ENCODE data around the gene UNC5C. TPM values are rescaled to one million over a fixed set of nuclear protein-coding genes. Genes with fewer than 3 reads are reported as not detected.

The UNC5C gene
- total RNA-seq, 1 experiment from 2014 or later: 1.0 TPM

DNA sequence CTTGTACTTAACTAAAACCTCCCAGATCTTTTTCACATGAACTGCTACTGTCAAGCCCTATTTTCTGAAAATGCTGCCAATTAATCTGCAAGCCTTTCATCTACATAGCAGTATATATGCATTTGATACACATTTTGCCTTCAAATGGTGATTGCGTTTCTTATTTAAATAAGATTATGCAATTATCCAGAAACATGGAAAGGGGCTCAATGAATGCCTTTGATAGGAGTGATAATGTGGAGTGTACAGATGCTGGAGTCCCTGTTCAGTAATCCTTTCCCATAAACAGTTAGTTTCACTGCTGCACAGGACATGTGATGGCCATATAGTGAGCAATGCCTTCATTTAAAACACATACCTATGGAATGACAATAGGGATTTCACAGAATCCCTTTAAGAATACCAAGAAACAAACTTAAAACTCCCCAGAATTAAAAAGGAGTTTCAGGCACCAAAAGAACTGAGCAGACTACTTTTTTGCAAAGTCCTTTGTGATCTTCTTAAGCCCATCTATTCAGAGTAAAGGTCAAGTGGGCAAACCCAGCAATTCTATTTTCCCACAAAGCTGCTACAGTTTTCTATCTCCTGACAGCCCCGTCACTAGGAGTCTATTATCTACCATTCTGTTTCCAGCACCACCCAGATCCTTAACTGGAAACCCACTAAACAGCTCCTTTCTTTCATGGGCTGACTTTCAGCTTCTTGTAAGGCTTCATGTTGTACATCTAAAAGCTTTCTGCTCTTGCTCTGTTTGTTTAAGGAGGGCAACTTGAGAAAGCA lies 120.3 kb downstream of the UNC5C start (continued):
- TF ChIP-seq, protein P1, sequence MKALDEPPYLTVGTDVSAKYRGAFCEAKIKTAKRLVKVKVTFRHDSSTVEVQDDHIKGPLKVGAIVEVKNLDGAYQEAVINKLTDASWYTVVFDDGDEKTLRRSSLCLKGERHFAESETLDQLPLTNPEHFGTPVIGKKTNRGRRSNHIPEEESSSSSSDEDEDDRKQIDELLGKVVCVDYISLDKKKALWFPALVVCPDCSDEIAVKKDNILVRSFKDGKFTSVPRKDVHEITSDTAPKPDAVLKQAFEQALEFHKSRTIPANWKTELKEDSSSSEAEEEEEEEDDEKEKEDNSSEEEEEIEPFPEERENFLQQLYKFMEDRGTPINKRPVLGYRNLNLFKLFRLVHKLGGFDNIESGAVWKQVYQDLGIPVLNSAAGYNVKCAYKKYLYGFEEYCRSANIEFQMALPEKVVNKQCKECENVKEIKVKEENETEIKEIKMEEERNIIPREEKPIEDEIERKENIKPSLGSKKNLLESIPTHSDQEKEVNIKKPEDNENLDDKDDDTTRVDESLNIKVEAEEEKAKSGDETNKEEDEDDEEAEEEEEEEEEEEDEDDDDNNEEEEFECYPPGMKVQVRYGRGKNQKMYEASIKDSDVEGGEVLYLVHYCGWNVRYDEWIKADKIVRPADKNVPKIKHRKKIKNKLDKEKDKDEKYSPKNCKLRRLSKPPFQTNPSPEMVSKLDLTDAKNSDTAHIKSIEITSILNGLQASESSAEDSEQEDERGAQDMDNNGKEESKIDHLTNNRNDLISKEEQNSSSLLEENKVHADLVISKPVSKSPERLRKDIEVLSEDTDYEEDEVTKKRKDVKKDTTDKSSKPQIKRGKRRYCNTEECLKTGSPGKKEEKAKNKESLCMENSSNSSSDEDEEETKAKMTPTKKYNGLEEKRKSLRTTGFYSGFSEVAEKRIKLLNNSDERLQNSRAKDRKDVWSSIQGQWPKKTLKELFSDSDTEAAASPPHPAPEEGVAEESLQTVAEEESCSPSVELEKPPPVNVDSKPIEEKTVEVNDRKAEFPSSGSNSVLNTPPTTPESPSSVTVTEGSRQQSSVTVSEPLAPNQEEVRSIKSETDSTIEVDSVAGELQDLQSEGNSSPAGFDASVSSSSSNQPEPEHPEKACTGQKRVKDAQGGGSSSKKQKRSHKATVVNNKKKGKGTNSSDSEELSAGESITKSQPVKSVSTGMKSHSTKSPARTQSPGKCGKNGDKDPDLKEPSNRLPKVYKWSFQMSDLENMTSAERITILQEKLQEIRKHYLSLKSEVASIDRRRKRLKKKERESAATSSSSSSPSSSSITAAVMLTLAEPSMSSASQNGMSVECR (CRISPR knock-in tag; IDR thresholded peaks at IDR 0.05; ENCODE audit: borderline replicate concordance): no peak
- TF ChIP-seq NFYB (CRISPR knock-in tag; conservative IDR thresholded peaks at IDR 0.05; ENCODE audit: low read depth): no peak
- TF ChIP-seq, protein P2, sequence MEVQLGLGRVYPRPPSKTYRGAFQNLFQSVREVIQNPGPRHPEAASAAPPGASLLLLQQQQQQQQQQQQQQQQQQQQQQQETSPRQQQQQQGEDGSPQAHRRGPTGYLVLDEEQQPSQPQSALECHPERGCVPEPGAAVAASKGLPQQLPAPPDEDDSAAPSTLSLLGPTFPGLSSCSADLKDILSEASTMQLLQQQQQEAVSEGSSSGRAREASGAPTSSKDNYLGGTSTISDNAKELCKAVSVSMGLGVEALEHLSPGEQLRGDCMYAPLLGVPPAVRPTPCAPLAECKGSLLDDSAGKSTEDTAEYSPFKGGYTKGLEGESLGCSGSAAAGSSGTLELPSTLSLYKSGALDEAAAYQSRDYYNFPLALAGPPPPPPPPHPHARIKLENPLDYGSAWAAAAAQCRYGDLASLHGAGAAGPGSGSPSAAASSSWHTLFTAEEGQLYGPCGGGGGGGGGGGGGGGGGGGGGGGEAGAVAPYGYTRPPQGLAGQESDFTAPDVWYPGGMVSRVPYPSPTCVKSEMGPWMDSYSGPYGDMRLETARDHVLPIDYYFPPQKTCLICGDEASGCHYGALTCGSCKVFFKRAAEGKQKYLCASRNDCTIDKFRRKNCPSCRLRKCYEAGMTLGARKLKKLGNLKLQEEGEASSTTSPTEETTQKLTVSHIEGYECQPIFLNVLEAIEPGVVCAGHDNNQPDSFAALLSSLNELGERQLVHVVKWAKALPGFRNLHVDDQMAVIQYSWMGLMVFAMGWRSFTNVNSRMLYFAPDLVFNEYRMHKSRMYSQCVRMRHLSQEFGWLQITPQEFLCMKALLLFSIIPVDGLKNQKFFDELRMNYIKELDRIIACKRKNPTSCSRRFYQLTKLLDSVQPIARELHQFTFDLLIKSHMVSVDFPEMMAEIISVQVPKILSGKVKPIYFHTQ (CRISPR knock-in tag; IDR thresholded peaks at IDR 0.05): no peak

DNA sequence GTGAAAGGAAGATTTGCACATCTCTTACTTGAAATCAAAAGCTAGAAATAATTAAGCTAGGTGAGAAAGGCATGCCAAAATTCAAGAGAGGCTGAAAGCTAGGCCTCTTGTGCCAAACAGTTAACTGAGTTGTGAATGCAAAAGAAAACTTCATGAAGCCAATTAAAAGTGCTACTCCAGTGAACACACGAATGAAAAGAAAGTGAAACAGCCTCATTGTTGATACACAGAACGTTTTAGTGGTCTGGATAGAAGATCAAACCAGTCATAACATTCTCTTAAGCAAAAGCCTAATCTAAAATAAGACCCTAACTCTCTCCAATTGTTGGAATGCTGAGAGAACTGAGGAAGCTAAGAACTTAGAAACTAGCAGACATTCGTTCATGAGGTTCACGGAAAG lies 122.3 kb downstream of the UNC5C start:
- no peaks in the 10 kb centered on the region for H3K27me3 Mint-ChIP-seq (ENCODE audit: low read depth)
- H3K9me3 Mint-ChIP-seq: no peaks in the 10 kb centered on the region
- no peak overlapping the region for H3K27ac Mint-ChIP-seq
- H3K36me3 Mint-ChIP-seq: no peaks in the 10 kb centered on the region
- CTCF ChIA-PET: no interaction called here
- TF ChIP-seq, protein P3, sequence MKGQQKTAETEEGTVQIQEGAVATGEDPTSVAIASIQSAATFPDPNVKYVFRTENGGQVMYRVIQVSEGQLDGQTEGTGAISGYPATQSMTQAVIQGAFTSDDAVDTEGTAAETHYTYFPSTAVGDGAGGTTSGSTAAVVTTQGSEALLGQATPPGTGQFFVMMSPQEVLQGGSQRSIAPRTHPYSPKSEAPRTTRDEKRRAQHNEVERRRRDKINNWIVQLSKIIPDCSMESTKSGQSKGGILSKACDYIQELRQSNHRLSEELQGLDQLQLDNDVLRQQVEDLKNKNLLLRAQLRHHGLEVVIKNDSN (CRISPR knock-in tag; IDR thresholded peaks at IDR 0.05): no peak
- H3K4me1 Mint-ChIP-seq: no peaks in the 10 kb centered on the region
- DNase-seq (ENCODE audit: low spot score) (no peak), ATAC-seq (no peak)
- POLR2A ChIA-PET: no interaction called here
- H3K4me3 Mint-ChIP-seq: no peak overlapping the region

DNA sequence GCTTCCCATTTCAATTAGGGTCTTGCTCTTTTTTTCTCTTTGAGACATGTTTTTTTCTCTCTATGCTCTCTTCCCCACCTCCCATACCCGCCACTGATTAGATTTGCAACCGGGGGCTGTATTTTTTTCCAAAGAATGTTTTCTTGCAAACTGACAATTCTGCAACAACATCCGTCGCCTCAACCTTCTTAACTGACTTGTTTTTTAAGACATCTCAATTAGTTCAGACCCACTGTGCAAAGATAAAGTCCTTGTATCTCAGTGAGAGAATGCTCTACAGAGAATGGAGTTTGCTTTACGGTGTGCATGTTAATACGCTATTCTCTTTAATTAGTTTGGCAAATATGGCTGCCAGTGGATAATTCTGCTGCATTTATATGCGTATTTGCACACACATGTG lies 126.3 kb downstream of the UNC5C start:
- H3K4me3 Mint-ChIP-seq: no peak overlapping the region
- no peaks in the 10 kb centered on the region for H3K36me3 Mint-ChIP-seq
- DNase-seq (ENCODE audit: low spot score) (no peak), ATAC-seq (no peak)
- ChIA-PET POLR2A (no interaction called here), CTCF (no interaction called here)
- no peaks in the 10 kb centered on the region for H3K4me1 Mint-ChIP-seq
- TF ChIP-seq NR2C2 (CRISPR knock-in tag; IDR thresholded peaks at IDR 0.05) (no peak), GABPB1 (CRISPR knock-in tag; IDR thresholded peaks at IDR 0.05) (no peak), MYBL2 (CRISPR knock-in tag; IDR thresholded peaks at IDR 0.05) (no peak), HMGA2 (CRISPR knock-in tag; IDR thresholded peaks at IDR 0.05) (no peak)
- TF ChIP-seq, protein P4, sequence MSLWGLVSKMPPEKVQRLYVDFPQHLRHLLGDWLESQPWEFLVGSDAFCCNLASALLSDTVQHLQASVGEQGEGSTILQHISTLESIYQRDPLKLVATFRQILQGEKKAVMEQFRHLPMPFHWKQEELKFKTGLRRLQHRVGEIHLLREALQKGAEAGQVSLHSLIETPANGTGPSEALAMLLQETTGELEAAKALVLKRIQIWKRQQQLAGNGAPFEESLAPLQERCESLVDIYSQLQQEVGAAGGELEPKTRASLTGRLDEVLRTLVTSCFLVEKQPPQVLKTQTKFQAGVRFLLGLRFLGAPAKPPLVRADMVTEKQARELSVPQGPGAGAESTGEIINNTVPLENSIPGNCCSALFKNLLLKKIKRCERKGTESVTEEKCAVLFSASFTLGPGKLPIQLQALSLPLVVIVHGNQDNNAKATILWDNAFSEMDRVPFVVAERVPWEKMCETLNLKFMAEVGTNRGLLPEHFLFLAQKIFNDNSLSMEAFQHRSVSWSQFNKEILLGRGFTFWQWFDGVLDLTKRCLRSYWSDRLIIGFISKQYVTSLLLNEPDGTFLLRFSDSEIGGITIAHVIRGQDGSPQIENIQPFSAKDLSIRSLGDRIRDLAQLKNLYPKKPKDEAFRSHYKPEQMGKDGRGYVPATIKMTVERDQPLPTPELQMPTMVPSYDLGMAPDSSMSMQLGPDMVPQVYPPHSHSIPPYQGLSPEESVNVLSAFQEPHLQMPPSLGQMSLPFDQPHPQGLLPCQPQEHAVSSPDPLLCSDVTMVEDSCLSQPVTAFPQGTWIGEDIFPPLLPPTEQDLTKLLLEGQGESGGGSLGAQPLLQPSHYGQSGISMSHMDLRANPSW (CRISPR knock-in tag; conservative IDR thresholded peaks at IDR 0.05; ENCODE audit: low read depth): no peak
- TF ChIP-seq, protein P3 (CRISPR knock-in tag; IDR thresholded peaks at IDR 0.05): no peak
- no peaks in the 10 kb centered on the region for H3K27me3 Mint-ChIP-seq (ENCODE audit: low read depth)
- H3K9me3 Mint-ChIP-seq: no peaks in the 10 kb centered on the region
- no peak overlapping the region for H3K27ac Mint-ChIP-seq
